HepG2 (cell line): Measurements from ENCODE around the gene CEP128. TPM values are rescaled to one million over a fixed set of nuclear protein-coding genes. Genes with fewer than 3 reads are reported as not detected.

Experiments
- AGO1 ChIP-seq: fragments of 200-400 bp; formaldehyde crosslinking; IDR thresholded peaks from 2 replicates; pipeline ENCODE4 v1.6.1; 2017; ENCODE audit warnings: mild to moderate bottlenecking, low read depth, low read length, moderate library complexity; ENCODE audit not compliant: poor library complexity, severe bottlenecking
- ARID4A ChIP-seq: sonication (generic); formaldehyde crosslinking; IDR thresholded peaks from 2 replicates; pipeline ENCODE4 v1.5.0; 2020; ENCODE audit warnings: mild to moderate bottlenecking, missing genetic modification reagents, borderline replicate concordance
- BCL6 ChIP-seq: IDR thresholded peaks from 2 replicates; pipeline ENCODE4 v1.6.1; 2016; ENCODE audit warnings: missing genetic modification reagents, missing compliant biosample characterization
- EHMT2 ChIP-seq: fragments of 200-600 bp; sonication (generic); IDR thresholded peaks from 2 replicates; pipeline ENCODE4 v1.7.0; 2017; ENCODE audit warnings: antibody characterized with exemption, low read depth, low read length, borderline replicate concordance
- HES4 ChIP-seq: sonication (generic); formaldehyde crosslinking; IDR thresholded peaks from 2 replicates; pipeline ENCODE4 v1.9.0; 2021; ENCODE audit warnings: mild to moderate bottlenecking, missing genetic modification reagents, borderline replicate concordance
- HOXA3 ChIP-seq: sonication (generic); formaldehyde crosslinking; IDR thresholded peaks from 2 replicates; pipeline ENCODE4 v1.5.0; 2020; ENCODE audit warnings: missing genetic modification reagents
- IKZF5 ChIP-seq: IDR thresholded peaks from 2 replicates; pipeline ENCODE4 v1.6.1; 2018; ENCODE audit warnings: missing genetic modification reagents, mild to moderate bottlenecking, missing compliant biosample characterization
- MTF2 ChIP-seq: sonication (generic); formaldehyde crosslinking; IDR thresholded peaks from 2 replicates; pipeline ENCODE4 v1.5.0; 2020; ENCODE audit warnings: missing genetic modification reagents, borderline replicate concordance
- NCOA1 ChIP-seq: sonication (generic); formaldehyde crosslinking; IDR thresholded peaks from 2 replicates; pipeline ENCODE4 v1.9.0; 2021; ENCODE audit warnings: missing genetic modification reagents
- NFIC ChIP-seq: IDR thresholded peaks from 2 replicates; pipeline ENCODE4 v1.6.1; 2012; ENCODE audit warnings: mild to moderate bottlenecking, low read length, inconsistent platforms
- ONECUT2 ChIP-seq: sonication (generic); formaldehyde crosslinking; IDR thresholded peaks from 2 replicates; pipeline ENCODE4 v1.4.0; 2020; ENCODE audit warnings: missing genetic modification reagents
- YEATS2 ChIP-seq: sonication (generic); formaldehyde crosslinking; IDR thresholded peaks from 2 replicates; pipeline ENCODE4 v1.4.0; 2020; ENCODE audit warnings: missing genetic modification reagents, borderline replicate concordance
- YEATS4 ChIP-seq: sonication (generic); formaldehyde crosslinking; IDR thresholded peaks from 2 replicates; pipeline ENCODE4 v1.4.0; 2020; ENCODE audit warnings: missing genetic modification reagents, borderline replicate concordance
- ZNF121 ChIP-seq: sonication (generic); formaldehyde crosslinking; IDR thresholded peaks from 2 replicates; pipeline ENCODE4 v1.5.0; 2020; ENCODE audit warnings: mild to moderate bottlenecking, missing genetic modification reagents
- ZNF414 ChIP-seq: sonication (generic); formaldehyde crosslinking; IDR thresholded peaks from 2 replicates; pipeline ENCODE4 v1.5.0; 2020; ENCODE audit warnings: missing genetic modification reagents
- ZNF660 ChIP-seq: sonication (generic); formaldehyde crosslinking; IDR thresholded peaks from 2 replicates; pipeline ENCODE4 v1.5.1; 2020; ENCODE audit warnings: mild to moderate bottlenecking, low read depth, missing genetic modification reagents, borderline replicate concordance
- ZNF674 ChIP-seq: sonication (generic); formaldehyde crosslinking; IDR thresholded peaks from 2 replicates; pipeline ENCODE4 v1.5.0; 2020; ENCODE audit warnings: low read depth, mild to moderate bottlenecking, missing genetic modification reagents
- ZNF772 ChIP-seq: sonication (generic); formaldehyde crosslinking; IDR thresholded peaks from 2 replicates; pipeline ENCODE4 v1.5.0; 2020; ENCODE audit warnings: mild to moderate bottlenecking, missing genetic modification reagents
- polyA plus RNA-seq, 8 experiments: library from polyadenylated mRNA; depleted of rRNA in 3 of 8; stranded (reverse) in 7 of 8; unstranded in 1 of 8; fragments of >200 nt; fragmentation: Illumina TruSeq in 4 of 8; extraction: Trizol in 4 of 8; gene quantifications; 2 replicates each; pipeline versions ENCODE4 v1.2.1 to v1.2.3, GENCODE V29; 2011 to 2016; ENCODE audit warnings: low read depth in 4 of 8, missing spikeins in 1 of 8, mixed read lengths in 1 of 8; ENCODE audit not compliant: insufficient read depth in 1 of 8
- total RNA-seq, 5 experiments: library from RNA; depleted of rRNA; stranded (reverse); fragments of >200 nt; fragmentation: Illumina TruSeq; extraction: Trizol; gene quantifications; 2 replicates each; pipeline ENCODE4 v1.2.3, GENCODE V29; 2016; ENCODE audit warnings: low read depth in 1 of 5
- TF ChIP-seq, protein P1 (sequence below): sonication (generic); formaldehyde crosslinking; IDR thresholded peaks from 2 replicates; pipeline ENCODE4 v1.8.0; 2022; ENCODE audit warnings: mild to moderate bottlenecking, missing genetic modification reagents, borderline replicate concordance
- TF ChIP-seq, protein P2 (sequence below): sonication (generic); formaldehyde crosslinking; conservative IDR thresholded peaks from 2 replicates; pipeline ENCODE4 v1.8.0; 2022; ENCODE audit warnings: missing genetic modification reagents

Gene CEP128
- total and polyA plus RNA-seq, 2 of the 13 experiments (the other 11 are each of a cell fraction or from before 2014, with no cell fraction given) = 1.3 to 7.5 TPM

DNA sequence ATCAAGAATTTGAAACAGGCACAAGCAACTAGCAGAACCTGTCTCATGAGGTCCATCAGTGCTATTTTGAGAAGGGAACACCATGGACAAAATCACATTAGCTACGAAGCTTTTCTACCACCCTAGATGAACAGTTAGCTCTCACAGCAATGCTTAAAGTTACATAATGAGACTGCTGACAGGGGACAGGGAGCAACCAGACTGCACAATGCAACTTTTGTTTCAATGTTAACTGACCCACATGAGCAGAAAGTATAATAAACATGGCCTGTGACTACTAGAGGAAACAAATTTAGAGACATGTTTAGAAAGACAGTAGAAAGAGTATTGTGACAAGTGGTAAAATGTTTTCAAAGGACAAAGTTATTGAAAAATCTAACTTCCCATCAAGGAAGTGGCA lies 282.8 kb downstream of the CEP128 start (continued):
- TF ChIP-seq, protein P1, sequence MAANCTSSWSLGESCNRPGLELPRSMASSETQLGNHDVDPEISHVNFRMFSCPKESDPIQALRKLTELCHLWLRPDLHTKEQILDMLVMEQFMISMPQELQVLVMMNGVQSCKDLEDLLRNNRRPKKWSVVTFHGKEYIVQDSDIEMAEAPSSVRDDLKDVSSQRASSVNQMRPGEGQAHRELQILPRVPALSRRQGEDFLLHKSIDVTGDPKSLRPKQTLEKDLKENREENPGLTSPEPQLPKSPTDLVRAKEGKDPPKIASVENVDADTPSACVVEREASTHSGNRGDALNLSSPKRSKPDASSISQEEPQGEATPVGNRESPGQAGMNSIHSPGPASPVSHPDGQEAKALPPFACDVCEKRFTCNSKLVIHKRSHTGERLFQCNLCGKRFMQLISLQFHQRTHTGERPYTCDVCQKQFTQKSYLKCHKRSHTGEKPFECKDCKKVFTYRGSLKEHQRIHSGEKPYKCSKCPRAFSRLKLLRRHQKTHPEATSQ (CRISPR knock-in tag) = no peak; the same call in 1 of the 2 replicates
- TF ChIP-seq ZNF772 (CRISPR knock-in tag) (no peak), ZNF674 (CRISPR knock-in tag) (no peak), ZNF121 (CRISPR knock-in tag) (no peak), ONECUT2 (CRISPR knock-in tag) (no peak), BCL6 (CRISPR knock-in tag) (peak; percentile 60), ZNF660 (CRISPR knock-in tag) (no peak), EHMT2 (peak; percentile 52; the same call in 1 of the 2 replicates), ZNF414 (no peak), IKZF5 (CRISPR knock-in tag) (no peak), YEATS2 (no peak), YEATS4 (CRISPR knock-in tag) (no peak), ARID4A (no peak), MTF2 (CRISPR knock-in tag) (no peak), AGO1 (no peak), NFIC (0 out of 2 replicates have a peak, but pooled peaks have one; percentile 24), HES4 (no peak), HOXA3 (CRISPR knock-in tag) (no peak), NCOA1 (CRISPR knock-in tag) (no peak)
- TF ChIP-seq, protein P2, sequence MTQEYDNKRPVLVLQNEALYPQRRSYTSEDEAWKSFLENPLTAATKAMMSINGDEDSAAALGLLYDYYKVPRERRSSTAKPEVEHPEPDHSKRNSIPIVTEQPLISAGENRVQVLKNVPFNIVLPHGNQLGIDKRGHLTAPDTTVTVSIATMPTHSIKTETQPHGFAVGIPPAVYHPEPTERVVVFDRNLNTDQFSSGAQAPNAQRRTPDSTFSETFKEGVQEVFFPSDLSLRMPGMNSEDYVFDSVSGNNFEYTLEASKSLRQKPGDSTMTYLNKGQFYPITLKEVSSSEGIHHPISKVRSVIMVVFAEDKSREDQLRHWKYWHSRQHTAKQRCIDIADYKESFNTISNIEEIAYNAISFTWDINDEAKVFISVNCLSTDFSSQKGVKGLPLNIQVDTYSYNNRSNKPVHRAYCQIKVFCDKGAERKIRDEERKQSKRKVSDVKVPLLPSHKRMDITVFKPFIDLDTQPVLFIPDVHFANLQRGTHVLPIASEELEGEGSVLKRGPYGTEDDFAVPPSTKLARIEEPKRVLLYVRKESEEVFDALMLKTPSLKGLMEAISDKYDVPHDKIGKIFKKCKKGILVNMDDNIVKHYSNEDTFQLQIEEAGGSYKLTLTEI (CRISPR knock-in tag) = no peak
